Tibial nerve (tissue), 3 donors: ENCODE measurements around the gene IGSF6.
A peak's percentile ranks its signal among the peaks of the same experiment; 100 is the strongest.

Experiments used
- EP300 ChIP-seq, 2 donors: sonication (generic); formaldehyde crosslinking; IDR thresholded peaks; one replicate each; pipeline ENCODE4 v1.6.1; 2017; ENCODE audit warnings: antibody characterized with exemption in 2 of 2, mild to moderate bottlenecking in 1 of 2
- POLR2A ChIP-seq, 2 donors: fragments of 450-650 bp; IDR thresholded peaks; one replicate each; pipeline ENCODE4 v1.6.1; 2017; ENCODE audit warnings: antibody characterized with exemption in 2 of 2, mild to moderate bottlenecking in 2 of 2, moderate library complexity in 2 of 2

GRCh38 chr16:21608639-21609328 lies 43.6 kb downstream of the IGSF6 start:
- TF ChIP-seq POLR2A (IDR thresholded peaks at IDR 0.05) (no peak), EP300 (IDR thresholded peaks at IDR 0.05) (peak in 1 of 2 donors; percentile 9)
